IMR-90 (cell line): ENCODE data around the gene HMCES. TPM values are rescaled to one million over a fixed set of nuclear protein-coding genes. Genes with fewer than 3 reads are reported as not detected.
A peak's percentile ranks its signal among the peaks of the same experiment; 100 is the strongest.

Source experiments
- ATAC-seq: fragments of 200-7000 bp; cut with Tn5 transposase; 2 replicates; pipeline ENCODE4 v1.9.1; 2020; ENCODE audit warnings: low read depth, mild to moderate bottlenecking, moderate library complexity
- BruUV-seq: library from RNA; stranded (reverse); fragments of 400-500 nt; replicated peaks from 2 replicates; lab custom pipeline; 2021; lab: Mats Ljungman, UMichigan
- CTCF ChIA-PET: fragments of 300-600 bp; formaldehyde crosslinking; extraction: SDS; loops from one replicate; lab custom pipeline; 2021; ENCODE audit warnings: antibody characterized with exemption; lab: Yijun Ruan, JAX
- POLR2A ChIA-PET: fragments of 300-600 bp; sonication (Branson Sonifier 250); formaldehyde crosslinking; loops from one replicate; lab custom pipeline; 2022; ENCODE audit warnings: antibody characterized with exemption; ENCODE audit not compliant: unreplicated experiment; lab: Charles Lee
- DNase-seq: peaks from one replicate; pipeline ENCODE4 v3.0.0; 2013
- H2AFZ ChIP-seq: replicated peaks from 2 replicates; pipeline ENCODE3; 2013; ENCODE audit warnings: low read length, mild to moderate bottlenecking; ENCODE audit not compliant: poor library complexity
- H2AK5ac ChIP-seq: 2 replicates; pipeline ENCODE4 v1.6.1; 2013; ENCODE audit warnings: low read depth, low read length, inconsistent platforms
- H2AK9ac ChIP-seq: replicated peaks from 2 replicates; pipeline ENCODE3; 2013; ENCODE audit warnings: mild to moderate bottlenecking, low read depth, low read length, moderate library complexity; ENCODE audit not compliant: poor library complexity
- H2BK120ac ChIP-seq: 2 replicates; pipeline ENCODE4 v1.6.1; 2013; ENCODE audit warnings: low read depth, low read length, inconsistent platforms
- H2BK15ac ChIP-seq: 3 replicates; pipeline ENCODE4 v1.6.1; 2013; ENCODE audit warnings: low read depth, low read length, inconsistent platforms
- H2BK20ac ChIP-seq: 2 replicates; pipeline ENCODE4 v1.6.1; 2013; ENCODE audit warnings: low read depth, mild to moderate bottlenecking, inconsistent platforms, low read length, moderate library complexity
- H2BK5ac ChIP-seq: 2 replicates; pipeline ENCODE4 v1.6.1; 2013; ENCODE audit warnings: mild to moderate bottlenecking, low read depth, low read length, inconsistent platforms; ENCODE audit not compliant: poor library complexity, severe bottlenecking
- H3K14ac ChIP-seq: replicated peaks from 2 replicates; pipeline ENCODE4 v1.6.1; 2013; ENCODE audit warnings: low read depth, low read length, inconsistent platforms
- H3K18ac ChIP-seq: 2 replicates; pipeline ENCODE4 v1.6.1; 2013; ENCODE audit warnings: low read depth, low read length, control low read depth
- H3K23ac ChIP-seq: 2 replicates; pipeline ENCODE4 v1.6.1; 2013; ENCODE audit warnings: low read depth, low read length, inconsistent platforms
- H3K27ac ChIP-seq: 2 replicates; pipeline ENCODE4 v1.5.1; 2013; ENCODE audit warnings: mild to moderate bottlenecking, control low read depth, low read length; ENCODE audit not compliant: insufficient read depth
- H3K27me3 ChIP-seq: 2 replicates; pipeline ENCODE4 v1.6.1; 2013; ENCODE audit warnings: low read length; ENCODE audit not compliant: control insufficient read depth, insufficient read depth
- H3K36me3 ChIP-seq: 2 replicates; pipeline ENCODE4 v1.6.1; 2013; ENCODE audit warnings: low read length, mixed read lengths; ENCODE audit not compliant: control insufficient read depth, insufficient read depth
- H3K4ac ChIP-seq: 2 replicates; pipeline ENCODE4 v1.6.1; 2013; ENCODE audit warnings: low read depth, low read length, inconsistent platforms
- H3K4me1 ChIP-seq: 2 replicates; pipeline ENCODE4 v1.6.1; 2013; ENCODE audit warnings: low read length, mixed read lengths; ENCODE audit not compliant: control insufficient read depth, insufficient read depth
- H3K4me2 ChIP-seq: 2 replicates; pipeline ENCODE4 v1.6.1; 2013; ENCODE audit warnings: low read depth, mild to moderate bottlenecking, control low read depth, low read length, moderate library complexity
- H3K4me3 ChIP-seq: 2 replicates; pipeline ENCODE4 v1.5.1; 2013; ENCODE audit warnings: low read depth, mild to moderate bottlenecking, control low read depth, low read length, moderate library complexity; ENCODE audit not compliant: insufficient read depth
- H3K56ac ChIP-seq: 2 replicates; pipeline ENCODE4 v1.6.1; 2013; ENCODE audit warnings: low read length, inconsistent platforms; ENCODE audit not compliant: insufficient read depth; ENCODE audit errors: extremely low read depth
- H3K79me1 ChIP-seq, 2 experiments: 2 replicates each; pipeline ENCODE4 v1.6.1; 2013; ENCODE audit warnings: low read length in 2 of 2, inconsistent platforms in 1 of 2, low read depth in 1 of 2
- H3K9ac ChIP-seq: 2 replicates; pipeline ENCODE4 v1.6.1; 2013; ENCODE audit warnings: low read depth, low read length, control low read depth
- H3K9me1 ChIP-seq: 2 replicates; pipeline ENCODE4 v1.6.1; 2013; ENCODE audit warnings: low read length, inconsistent platforms; ENCODE audit not compliant: insufficient read depth
- H3K9me3 ChIP-seq: 2 replicates; pipeline ENCODE4 v1.6.1; 2013; ENCODE audit warnings: low read length; ENCODE audit not compliant: control insufficient read depth, insufficient read depth
- H4K20me1 ChIP-seq: 2 replicates; pipeline ENCODE4 v1.6.1; 2013; ENCODE audit warnings: low read length, inconsistent platforms; ENCODE audit not compliant: insufficient read depth
- H4K5ac ChIP-seq: 2 replicates; pipeline ENCODE4 v1.6.1; 2013; ENCODE audit warnings: mild to moderate bottlenecking, low read depth, low read length, control low read depth
- H4K8ac ChIP-seq, 2 experiments: 2 replicates each; pipeline ENCODE4 v1.6.1; 2013; ENCODE audit warnings: low read depth in 2 of 2, low read length in 2 of 2, control low read depth in 1 of 2, inconsistent platforms in 1 of 2
- H4K91ac ChIP-seq: 2 replicates; pipeline ENCODE4 v1.6.1; 2013; ENCODE audit warnings: low read depth, low read length, inconsistent platforms; ENCODE audit not compliant: insufficient read depth
- CEBPB ChIP-seq: IDR thresholded peaks from 2 replicates; pipeline ENCODE4 v1.6.1; 2012; ENCODE audit warnings: low read depth, low read length, improper control_type of control experiment
- CHD1 ChIP-seq: IDR thresholded peaks from 2 replicates; pipeline ENCODE4 v1.6.1; 2012; ENCODE audit warnings: low read depth, low read length, improper control_type of control experiment
- FOS ChIP-seq: fragments of 150-350 bp; IDR thresholded peaks from 2 replicates; pipeline ENCODE4 v1.6.1; 2016; ENCODE audit warnings: low read depth, low read length
- MAFK ChIP-seq: IDR thresholded peaks from 2 replicates; pipeline ENCODE4 v1.6.1; 2012; ENCODE audit warnings: low read depth, low read length, improper control_type of control experiment
- MXI1 ChIP-seq: IDR thresholded peaks from 2 replicates; pipeline ENCODE4 v1.6.1; 2012; ENCODE audit warnings: low read depth, mild to moderate bottlenecking, low read length, moderate library complexity, borderline replicate concordance
- NFE2L2 ChIP-seq: fragments of 150-350 bp; IDR thresholded peaks from 2 replicates; pipeline ENCODE4 v1.6.1; 2016; ENCODE audit warnings: low read depth, mild to moderate bottlenecking, low read length
- RAD21 ChIP-seq: IDR thresholded peaks from 2 replicates; pipeline ENCODE4 v1.6.1; 2012; ENCODE audit warnings: low read length, improper control_type of control experiment
- RFX5 ChIP-seq: IDR thresholded peaks from 2 replicates; pipeline ENCODE4 v1.8.0; 2012; ENCODE audit warnings: low read depth, mild to moderate bottlenecking, low read length, moderate library complexity
- USF2 ChIP-seq: fragments of 150-350 bp; IDR thresholded peaks from 2 replicates; pipeline ENCODE4 v1.6.1; 2017; ENCODE audit warnings: mild to moderate bottlenecking, antibody characterized with exemption, low read length, low read depth
- WGBS, 2 experiments: methylation state at CpG; one replicate each; pipeline versions ENCODE4 v1.1.5 to v1.1.7; 2013; ENCODE audit warnings: missing lambda C conversion rate in 2 of 2; ENCODE audit not compliant: insufficient read length in 1 of 2; ENCODE audit errors: extremely low coverage in 2 of 2; 5-methylcytosine and 5-hydroxymethylcytosine counted together
- dilution Hi-C: fragments of 300-500 bp; cut with HindIII; formaldehyde crosslinking; loops from one replicate; pipeline ENCODE4 v1.14.3; 2018; ENCODE audit warnings: low sequenced_read_pairs; ENCODE audit not compliant: unreplicated experiment
- in situ Hi-C: fragments of 300-500 bp; cut with MboI; formaldehyde crosslinking; loops from 3 replicates; pipeline ENCODE4 v1.14.3; 2019; ENCODE audit warnings: low sequenced_read_pairs, inconsistent platforms, mixed read lengths
- intact Hi-C: fragments of 100-400 bp; cut with micrococcal nuclease; formaldehyde crosslinking; loops from 2 replicates; pipeline ENCODE4 v1.10.0; 2022
- polyA plus RNA-seq, 3 experiments: library from polyadenylated mRNA; depleted of rRNA; stranded (reverse); fragments of >200 nt; gene quantifications; 2 replicates each; pipeline ENCODE4 v1.2.3, GENCODE V29; 2012; ENCODE audit warnings: low replicate concordance in 1 of 3
- total RNA-seq: library from RNA; depleted of rRNA; stranded (reverse); fragments of >200 nt; gene quantifications from 2 replicates; pipeline ENCODE4 v1.2.3, GENCODE V29; 2012
- TF ChIP-seq, protein P1 (sequence below): fragments of 150-350 bp; IDR thresholded peaks from 2 replicates; pipeline ENCODE4 v1.6.1; 2016; ENCODE audit warnings: low read depth, mild to moderate bottlenecking, low read length, moderate library complexity, borderline replicate concordance
- TF ChIP-seq, protein P2 (sequence below): conservative IDR thresholded peaks from 2 replicates; pipeline ENCODE4 v1.5.1; 2012; ENCODE audit warnings: mild to moderate bottlenecking, low read depth, low read length, improper control_type of control experiment

Gene HMCES
- total and polyA plus RNA-seq, 2 of the 4 experiments (the other 2 are of a cell fraction), result 26.0 to 30.5 TPM

GRCh38 chr3:129344540-129345220 is 66.0 kb downstream of the HMCES start:
- Histone ChIP-seq H2BK20ac (no peak overlapping the region), H3K18ac (no peak overlapping the region), H4K20me1 (no peaks in the 10 kb centered on the region), H4K8ac (no peak overlapping the region), H3K27ac (no peak overlapping the region), H2AFZ (peak overlapping the region; percentile 60), H3K4ac (no peak overlapping the region), H2BK5ac (no peak overlapping the region), H2BK120ac (no peak overlapping the region), H3K14ac (no peak overlapping the region), H3K9ac (no peak overlapping the region; the same call in 1 of the 2 replicates), H3K4me2 (no peak overlapping the region; the same call in 1 of the 2 replicates), H2AK5ac (no peak overlapping the region), H3K56ac (no peak overlapping the region), H4K91ac (no peak overlapping the region), H3K4me1 (peaks cover 6% of the 10 kb centered on the region), H3K9me3 (no peaks in the 10 kb centered on the region), H2AK9ac (no peak overlapping the region), H3K9me1 (no peaks in the 10 kb centered on the region), H3K79me1 (no peaks in the 10 kb centered on the region), H2BK15ac (no peak overlapping the region), H3K23ac (no peak overlapping the region), H3K36me3 (no peaks in the 10 kb centered on the region), H3K27me3 (peaks cover 16% of the 10 kb centered on the region), H3K4me3 (no peak overlapping the region), H4K5ac (no peak overlapping the region)
- BruUV-seq, result no TSS peak
- ChIA-PET POLR2A (no interaction called here), CTCF (no interaction called here)
- in situ Hi-C loops, result no loop called here
- dilution Hi-C loops, result no loop called here
- WGBS, 2 experiments, result 61% methylated on average over 3 of the region's 13 CpGs; no CpG with 5 or more reads in 1 of the 2 experiments
- no peak for DNase-seq
- intact Hi-C loops, result no loop called here
- no peak for TF ChIP-seq CHD1
- TF ChIP-seq NFE2L2, result no peak
- TF ChIP-seq FOS, result no peak
- TF ChIP-seq, protein P1, sequence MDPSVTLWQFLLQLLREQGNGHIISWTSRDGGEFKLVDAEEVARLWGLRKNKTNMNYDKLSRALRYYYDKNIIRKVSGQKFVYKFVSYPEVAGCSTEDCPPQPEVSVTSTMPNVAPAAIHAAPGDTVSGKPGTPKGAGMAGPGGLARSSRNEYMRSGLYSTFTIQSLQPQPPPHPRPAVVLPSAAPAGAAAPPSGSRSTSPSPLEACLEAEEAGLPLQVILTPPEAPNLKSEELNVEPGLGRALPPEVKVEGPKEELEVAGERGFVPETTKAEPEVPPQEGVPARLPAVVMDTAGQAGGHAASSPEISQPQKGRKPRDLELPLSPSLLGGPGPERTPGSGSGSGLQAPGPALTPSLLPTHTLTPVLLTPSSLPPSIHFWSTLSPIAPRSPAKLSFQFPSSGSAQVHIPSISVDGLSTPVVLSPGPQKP, result no peak
- TF ChIP-seq, protein P2, sequence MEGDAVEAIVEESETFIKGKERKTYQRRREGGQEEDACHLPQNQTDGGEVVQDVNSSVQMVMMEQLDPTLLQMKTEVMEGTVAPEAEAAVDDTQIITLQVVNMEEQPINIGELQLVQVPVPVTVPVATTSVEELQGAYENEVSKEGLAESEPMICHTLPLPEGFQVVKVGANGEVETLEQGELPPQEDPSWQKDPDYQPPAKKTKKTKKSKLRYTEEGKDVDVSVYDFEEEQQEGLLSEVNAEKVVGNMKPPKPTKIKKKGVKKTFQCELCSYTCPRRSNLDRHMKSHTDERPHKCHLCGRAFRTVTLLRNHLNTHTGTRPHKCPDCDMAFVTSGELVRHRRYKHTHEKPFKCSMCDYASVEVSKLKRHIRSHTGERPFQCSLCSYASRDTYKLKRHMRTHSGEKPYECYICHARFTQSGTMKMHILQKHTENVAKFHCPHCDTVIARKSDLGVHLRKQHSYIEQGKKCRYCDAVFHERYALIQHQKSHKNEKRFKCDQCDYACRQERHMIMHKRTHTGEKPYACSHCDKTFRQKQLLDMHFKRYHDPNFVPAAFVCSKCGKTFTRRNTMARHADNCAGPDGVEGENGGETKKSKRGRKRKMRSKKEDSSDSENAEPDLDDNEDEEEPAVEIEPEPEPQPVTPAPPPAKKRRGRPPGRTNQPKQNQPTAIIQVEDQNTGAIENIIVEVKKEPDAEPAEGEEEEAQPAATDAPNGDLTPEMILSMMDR, result no peak
- TF ChIP-seq RFX5, result no peak
- no peak for TF ChIP-seq MXI1
- no peak for TF ChIP-seq USF2
- TF ChIP-seq RAD21, result no peak
- no peak for TF ChIP-seq CEBPB
- TF ChIP-seq MAFK, result no peak
- ATAC-seq, result peak; percentile 50
